K562 treated with DMSO at 1 percent for 24 hours (cell line): Measurements from ENCODE around the gene KCNJ1. TPM values are rescaled to one million over a fixed set of nuclear protein-coding genes. Genes with fewer than 3 reads are reported as not detected.

Experiments used
- total RNA-seq: library from RNA; unstranded; fragments of 300-600 nt; gene quantifications from 2 replicates; pipeline ENCODE4 v1.2.3, GENCODE V29; 2022; ENCODE audit warnings: low read depth; ENCODE audit not compliant: insufficient read depth

KCNJ1 gene
- not detected in 2 replicates for total RNA-seq

DNA sequence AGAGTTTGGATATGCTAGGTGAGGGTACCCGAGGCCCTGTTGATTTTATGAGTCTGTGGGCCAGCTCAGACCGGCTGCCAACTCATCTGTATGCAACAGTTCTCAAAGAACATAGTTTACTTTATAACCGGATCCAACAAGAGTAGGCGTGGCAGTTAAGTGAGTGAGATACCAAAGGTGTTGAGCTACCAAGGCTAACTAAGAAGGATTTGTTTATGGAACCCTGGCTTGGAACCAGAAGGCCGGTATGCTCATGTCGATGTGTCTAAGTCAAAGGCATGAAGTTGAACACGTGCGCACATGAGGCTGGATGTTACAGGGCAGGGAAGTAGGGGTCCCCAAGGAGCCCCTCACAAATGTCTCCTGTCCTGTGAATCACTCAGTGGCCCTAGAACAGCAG, at the start of gene KCNJ1:
TSS of gene KCNJ1 (minus strand) at position 20 of the 400 bp plus-strand sequence. CDS start 27,053 bp downstream, outside the sequence.

DNA sequence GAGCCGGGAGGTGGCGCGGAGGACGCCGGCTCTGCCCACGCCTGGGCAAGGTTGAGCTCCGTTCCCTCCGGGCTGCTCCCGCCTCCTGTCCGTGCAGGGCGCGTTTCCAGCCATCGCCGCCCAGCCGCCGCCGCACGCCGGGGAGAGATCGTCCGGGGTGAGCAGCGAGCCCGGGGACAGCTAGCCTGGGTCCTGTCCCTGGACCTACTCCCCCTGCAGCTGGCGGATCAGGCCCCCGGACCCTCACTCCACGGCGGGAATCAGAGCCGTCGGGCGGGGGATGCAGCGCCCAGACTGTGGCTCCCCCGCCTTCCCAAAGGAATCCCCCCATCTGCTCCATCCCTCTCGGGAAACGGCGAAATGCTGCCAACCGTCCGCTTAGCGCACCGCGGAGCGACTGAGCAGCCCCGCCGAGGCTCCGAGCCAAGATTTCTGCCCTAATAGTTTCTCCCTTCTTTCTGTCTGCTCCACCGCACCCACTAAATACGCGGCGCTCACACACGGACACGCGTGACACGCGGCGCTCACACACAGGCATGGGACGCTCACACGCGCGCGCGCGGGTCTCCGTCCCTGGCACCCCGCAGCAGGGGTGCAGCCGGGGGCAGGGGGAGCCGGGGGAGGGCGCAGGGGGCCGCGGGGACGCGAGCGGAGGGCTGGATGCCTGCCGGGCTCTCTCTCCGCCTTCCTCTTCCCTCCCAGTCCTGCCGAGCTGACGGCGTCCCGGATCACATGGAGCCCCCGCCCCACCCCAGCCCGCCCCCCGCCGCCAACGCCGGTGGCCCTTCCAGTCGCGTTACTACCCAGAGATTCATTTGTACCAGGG, 23.7 kb upstream of the KCNJ1 start, which contains the start of gene KCNJ5:
TSS of gene KCNJ5 (plus strand) at position 814 of the 826 bp plus-strand sequence. CDS start 19,918 bp downstream, outside the sequence.

Other genes starting within 250 kb of the KCNJ1 start
- not detected in 2 replicates for gene FLI1, start 173.2 kb downstream of the KCNJ1 start, total RNA-seq
- not detected in 2 replicates for gene KCNJ5, start 24.1 kb upstream of the KCNJ1 start, total RNA-seq
- gene TP53AIP1, start 75.6 kb upstream of the KCNJ1 start, total RNA-seq: not detected in 2 replicates